ENCODE results near the gene ARHGEF9. TPM values are rescaled to one million over a fixed set of nuclear protein-coding genes. Genes with fewer than 3 reads are reported as not detected.

Gene ARHGEF9
- total and polyA plus RNA-seq, 2 donors (not counting 1 experiment from before 2014, with no cell fraction given): 11.5 to 18.5 TPM

DNA sequence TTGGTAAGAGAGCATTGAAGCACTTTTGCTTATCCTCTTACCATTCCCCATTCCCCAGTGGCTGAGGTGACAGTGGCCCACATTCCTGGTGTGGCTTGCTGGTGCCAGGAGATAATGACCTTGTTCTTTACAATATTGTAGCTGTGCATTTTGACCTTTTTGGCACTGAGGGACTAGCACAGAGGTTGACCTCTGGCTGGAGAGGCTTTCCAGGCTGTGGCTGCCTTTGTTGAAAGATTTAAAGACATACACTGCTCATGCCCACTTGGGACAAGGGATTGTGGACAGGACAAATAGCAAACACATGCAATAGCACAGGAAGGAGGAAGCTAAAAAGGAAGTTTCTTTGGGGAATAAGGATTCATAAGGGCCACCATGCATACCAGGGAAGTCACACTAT is 65.4 kb downstream of the ARHGEF9 start:
- H3K9ac ChIP-seq (ENCODE audit: insufficient read depth, low read length): no peak overlapping the region
- no peak for DNase-seq (ENCODE audit: low read depth in 2 of 2)

GRCh38 chrX:63718010-63718694 is 66.9 kb downstream of the ARHGEF9 start:
- no peak overlapping the region for H3K9ac ChIP-seq (ENCODE audit: insufficient read depth, low read length)
- H3K4me1 ChIP-seq (ENCODE audit: control insufficient read depth, extremely low read depth, insufficient read depth, low read length): no peaks in the 10 kb centered on the region
- H3K36me3 ChIP-seq (ENCODE audit: control insufficient read depth, insufficient read depth, low read length): no peaks in the 10 kb centered on the region
- TF ChIP-seq, protein P1, sequence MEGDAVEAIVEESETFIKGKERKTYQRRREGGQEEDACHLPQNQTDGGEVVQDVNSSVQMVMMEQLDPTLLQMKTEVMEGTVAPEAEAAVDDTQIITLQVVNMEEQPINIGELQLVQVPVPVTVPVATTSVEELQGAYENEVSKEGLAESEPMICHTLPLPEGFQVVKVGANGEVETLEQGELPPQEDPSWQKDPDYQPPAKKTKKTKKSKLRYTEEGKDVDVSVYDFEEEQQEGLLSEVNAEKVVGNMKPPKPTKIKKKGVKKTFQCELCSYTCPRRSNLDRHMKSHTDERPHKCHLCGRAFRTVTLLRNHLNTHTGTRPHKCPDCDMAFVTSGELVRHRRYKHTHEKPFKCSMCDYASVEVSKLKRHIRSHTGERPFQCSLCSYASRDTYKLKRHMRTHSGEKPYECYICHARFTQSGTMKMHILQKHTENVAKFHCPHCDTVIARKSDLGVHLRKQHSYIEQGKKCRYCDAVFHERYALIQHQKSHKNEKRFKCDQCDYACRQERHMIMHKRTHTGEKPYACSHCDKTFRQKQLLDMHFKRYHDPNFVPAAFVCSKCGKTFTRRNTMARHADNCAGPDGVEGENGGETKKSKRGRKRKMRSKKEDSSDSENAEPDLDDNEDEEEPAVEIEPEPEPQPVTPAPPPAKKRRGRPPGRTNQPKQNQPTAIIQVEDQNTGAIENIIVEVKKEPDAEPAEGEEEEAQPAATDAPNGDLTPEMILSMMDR (conservative IDR thresholded peaks at IDR 0.05 in 1 of 2, IDR thresholded peaks at IDR 0.05 in 1 of 2; ENCODE audit: low read depth in 1 of 2, low read length in 2 of 2): no peak
- no peak for TF ChIP-seq EZH2 (IDR thresholded peaks at IDR 0.05; ENCODE audit: low read length, missing control alignments)
- no peaks in the 10 kb centered on the region for H3K79me2 ChIP-seq (ENCODE audit: control insufficient read depth, insufficient read depth, low read length)
- DNase-seq (ENCODE audit: low read depth in 2 of 2): no peak
- no peak overlapping the region for H3K4me3 ChIP-seq (replicated peaks in 1 of 4; ENCODE audit: control extremely low read depth in 1 of 4, insufficient read depth in 1 of 4, low read depth in 3 of 4, low read length in 4 of 4)
- no peak overlapping the region for H3K27ac ChIP-seq (ENCODE audit: insufficient read depth, low read length)
- no peaks in the 10 kb centered on the region for H3K9me3 ChIP-seq (ENCODE audit: control insufficient read depth, insufficient read depth, low read depth, low read length)
- H4K20me1 ChIP-seq (ENCODE audit: control insufficient read depth, extremely low read depth, insufficient read depth, low read length): no peaks in the 10 kb centered on the region
- H3K4me2 ChIP-seq (ENCODE audit: extremely low read depth, insufficient read depth, low read length): no peak overlapping the region
- no peak overlapping the region for H2AFZ ChIP-seq (ENCODE audit: low read length)
- no peaks in the 10 kb centered on the region for H3K27me3 ChIP-seq (ENCODE audit: control insufficient read depth, insufficient read depth, low read length)

More for the DNA sequence above, 65.4 kb downstream of the ARHGEF9 start:
- H3K36me3 ChIP-seq (ENCODE audit: control insufficient read depth, insufficient read depth, low read length): no peaks in the 10 kb centered on the region
- H3K9me3 ChIP-seq (ENCODE audit: control insufficient read depth, insufficient read depth, low read depth, low read length): no peaks in the 10 kb centered on the region
- no peak overlapping the region for H2AFZ ChIP-seq (ENCODE audit: low read length)
- H3K4me2 ChIP-seq (ENCODE audit: extremely low read depth, insufficient read depth, low read length): no peak overlapping the region
- H3K27me3 ChIP-seq (ENCODE audit: control insufficient read depth, insufficient read depth, low read length): no peaks in the 10 kb centered on the region
- H3K4me1 ChIP-seq (ENCODE audit: control insufficient read depth, extremely low read depth, insufficient read depth, low read length): no peaks in the 10 kb centered on the region
- TF ChIP-seq, protein P1 (conservative IDR thresholded peaks at IDR 0.05 in 1 of 2, IDR thresholded peaks at IDR 0.05 in 1 of 2; ENCODE audit: low read depth in 1 of 2, low read length in 2 of 2): no peak
- TF ChIP-seq EZH2 (IDR thresholded peaks at IDR 0.05; ENCODE audit: low read length, missing control alignments): no peak
- H3K4me3 ChIP-seq (replicated peaks in 1 of 4; ENCODE audit: control extremely low read depth in 1 of 4, insufficient read depth in 1 of 4, low read depth in 3 of 4, low read length in 4 of 4): no peak overlapping the region
- no peaks in the 10 kb centered on the region for H4K20me1 ChIP-seq (ENCODE audit: control insufficient read depth, extremely low read depth, insufficient read depth, low read length)
- H3K79me2 ChIP-seq (ENCODE audit: control insufficient read depth, insufficient read depth, low read length): no peaks in the 10 kb centered on the region
- H3K27ac ChIP-seq (ENCODE audit: insufficient read depth, low read length): no peak overlapping the region

- TF ChIP-seq EZH2 (IDR thresholded peaks at IDR 0.05; ENCODE audit: low read length, missing control alignments): no peak
- TF ChIP-seq, protein P1 (conservative IDR thresholded peaks at IDR 0.05 in 1 of 2, IDR thresholded peaks at IDR 0.05 in 1 of 2; ENCODE audit: low read depth in 1 of 2, low read length in 2 of 2): no peak
- H3K4me3 ChIP-seq (replicated peaks in 1 of 4; ENCODE audit: control extremely low read depth in 1 of 4, insufficient read depth in 1 of 4, low read depth in 3 of 4, low read length in 4 of 4): no peak overlapping the region
- H4K20me1 ChIP-seq (ENCODE audit: control insufficient read depth, extremely low read depth, insufficient read depth, low read length): no peaks in the 10 kb centered on the region
- H3K36me3 ChIP-seq (ENCODE audit: control insufficient read depth, insufficient read depth, low read length): no peaks in the 10 kb centered on the region
- H3K9me3 ChIP-seq (ENCODE audit: control insufficient read depth, insufficient read depth, low read depth, low read length): no peaks in the 10 kb centered on the region
- H3K9ac ChIP-seq (ENCODE audit: insufficient read depth, low read length): no peak overlapping the region
- H2AFZ ChIP-seq (ENCODE audit: low read length): no peak overlapping the region
- H3K79me2 ChIP-seq (ENCODE audit: control insufficient read depth, insufficient read depth, low read length): no peaks in the 10 kb centered on the region
- peak in 1 of 2 donors; percentile 56 for DNase-seq (ENCODE audit: low read depth in 2 of 2)
- H3K27me3 ChIP-seq (ENCODE audit: control insufficient read depth, insufficient read depth, low read length): no peaks in the 10 kb centered on the region
- no peaks in the 10 kb centered on the region for H3K4me1 ChIP-seq (ENCODE audit: control insufficient read depth, extremely low read depth, insufficient read depth, low read length)
- no peak overlapping the region for H3K4me2 ChIP-seq (ENCODE audit: extremely low read depth, insufficient read depth, low read length)
- no peak overlapping the region for H3K27ac ChIP-seq (ENCODE audit: insufficient read depth, low read length)
Measured at GRCh38 chrX:63713526-63713925, 71.5 kb downstream of the ARHGEF9 start.

All from fibroblast of lung (primary cell).